Esophagus squamous epithelium (tissue), 5 donors: ENCODE data around the gene SLC22A3. TPM values are rescaled to one million over a fixed set of nuclear protein-coding genes. Genes with fewer than 3 reads are reported as not detected.

Source experiments
- DNase-seq: peaks from one replicate; lab custom pipeline; 2025; lab: John Stamatoyannopoulos, UW
- H3K27ac ChIP-seq, 4 donors: fragments of 200-600 bp; sonication (generic); one replicate each; pipeline ENCODE4 v1.5.1; 2016 to 2019; ENCODE audit warnings: mild to moderate bottlenecking in 1 of 4
- H3K27me3 ChIP-seq, 4 donors: fragments of 200-600 bp; sonication (generic); 1 replicate in 3 of 4; 2 replicates in 1 of 4; pipeline versions ENCODE4 v1.5.1 to v1.6.0; 2017 to 2021; ENCODE audit warnings: antibody characterized with exemption in 1 of 4
- H3K36me3 ChIP-seq, 3 donors: fragments of 200-600 bp; sonication (generic); one replicate each; pipeline ENCODE4 v1.5.1; 2016 to 2019
- H3K4me1 ChIP-seq, 3 donors: fragments of 200-600 bp; sonication (generic); one replicate each; pipeline ENCODE4 v1.5.1; 2017 to 2019
- H3K4me3 ChIP-seq, 4 donors: fragments of 200-600 bp; sonication (generic); 1 replicate in 3 of 4; 2 replicates in 1 of 4; pipeline ENCODE4 v1.5.1; 2016 to 2019; ENCODE audit warnings: mild to moderate bottlenecking in 2 of 4, moderate library complexity in 1 of 4
- H3K9me3 ChIP-seq, 3 donors: fragments of 200-600 bp; sonication (generic); one replicate each; pipeline ENCODE4 v1.5.1; 2016 to 2019
- POLR2A ChIP-seq, 4 donors: fragments of 450-650 bp; IDR thresholded peaks; one replicate each; pipeline ENCODE4 v1.6.1; 2017; ENCODE audit warnings: antibody characterized with exemption in 4 of 4, mild to moderate bottlenecking in 4 of 4, moderate library complexity in 3 of 4
- WGBS, 2 donors: methylation state at CpG; one replicate each; pipeline ENCODE4 v1.1.5; 2018; 5-methylcytosine and 5-hydroxymethylcytosine counted together
- intact Hi-C: fragments of 100-400 bp; cut with DNase I; formaldehyde crosslinking; loops from one replicate; pipeline ENCODE4 v1.15.0; 2022
- total RNA-seq, 4 donors: library from RNA; depleted of rRNA; stranded (reverse); fragments of >200 nt; gene quantifications; one replicate each; pipeline ENCODE4 v1.1.0, GENCODE V29; 2016
- TF ChIP-seq, protein P1 (sequence below), 6 experiments: fragments of 450-650 bp in 4 of 6; fragments of 200-600 bp in 2 of 6; sonication (generic) in 2 of 6; IDR thresholded peaks; one replicate each; pipeline ENCODE4 v1.5.1; 2016 to 2019; ENCODE audit warnings: antibody characterized with exemption in 6 of 6, mild to moderate bottlenecking in 4 of 6, moderate library complexity in 4 of 6
- donor health status: DM: yes; HTN: yes; CAD: no.

The SLC22A3 gene
- total RNA-seq, 4 donors from 2014 or later: 5.5 to 14.2 (median 12.0) TPM

GRCh38 chr6:160375561-160375949 lies 27.4 kb downstream of the SLC22A3 start:
- no peak for TF ChIP-seq POLR2A (IDR thresholded peaks at IDR 0.05)
- TF ChIP-seq, protein P1, sequence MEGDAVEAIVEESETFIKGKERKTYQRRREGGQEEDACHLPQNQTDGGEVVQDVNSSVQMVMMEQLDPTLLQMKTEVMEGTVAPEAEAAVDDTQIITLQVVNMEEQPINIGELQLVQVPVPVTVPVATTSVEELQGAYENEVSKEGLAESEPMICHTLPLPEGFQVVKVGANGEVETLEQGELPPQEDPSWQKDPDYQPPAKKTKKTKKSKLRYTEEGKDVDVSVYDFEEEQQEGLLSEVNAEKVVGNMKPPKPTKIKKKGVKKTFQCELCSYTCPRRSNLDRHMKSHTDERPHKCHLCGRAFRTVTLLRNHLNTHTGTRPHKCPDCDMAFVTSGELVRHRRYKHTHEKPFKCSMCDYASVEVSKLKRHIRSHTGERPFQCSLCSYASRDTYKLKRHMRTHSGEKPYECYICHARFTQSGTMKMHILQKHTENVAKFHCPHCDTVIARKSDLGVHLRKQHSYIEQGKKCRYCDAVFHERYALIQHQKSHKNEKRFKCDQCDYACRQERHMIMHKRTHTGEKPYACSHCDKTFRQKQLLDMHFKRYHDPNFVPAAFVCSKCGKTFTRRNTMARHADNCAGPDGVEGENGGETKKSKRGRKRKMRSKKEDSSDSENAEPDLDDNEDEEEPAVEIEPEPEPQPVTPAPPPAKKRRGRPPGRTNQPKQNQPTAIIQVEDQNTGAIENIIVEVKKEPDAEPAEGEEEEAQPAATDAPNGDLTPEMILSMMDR (IDR thresholded peaks at IDR 0.05): no peak
- DNase-seq: no peak
- no peaks in the 10 kb centered on the region for H3K27me3 ChIP-seq
- intact Hi-C loops: no loop called here
- H3K4me3 ChIP-seq: no peak overlapping the region
- no peak overlapping the region for H3K27ac ChIP-seq
- H3K9me3 ChIP-seq: peaks cover 0 to 4% (median 0%) of the 10 kb centered on the region in 3 donors
- 89 to 94% methylated on average over 2 of the region's 2 CpGs for WGBS, 2 donors
- H3K36me3 ChIP-seq: no peaks in the 10 kb centered on the region
- peaks cover 9 to 66% (median 26%) of the 10 kb centered on the region in 3 donors for H3K4me1 ChIP-seq

GRCh38 chr6:160376445-160376844 lies 28.3 kb downstream of the SLC22A3 start:
- TF ChIP-seq, protein P1 (IDR thresholded peaks at IDR 0.05): no peak
- TF ChIP-seq POLR2A (IDR thresholded peaks at IDR 0.05): no peak
- Histone ChIP-seq H3K27ac (peak overlapping the region in 1 of 4 donors; percentile 76), H3K9me3 (peaks cover 0 to 4% (median 0%) of the 10 kb centered on the region in 3 donors), H3K4me3 (no peak overlapping the region), H3K4me1 (peaks cover 13 to 71% (median 26%) of the 10 kb centered on the region in 3 donors), H3K27me3 (no peaks in the 10 kb centered on the region), H3K36me3 (no peaks in the 10 kb centered on the region)
- 72 to 94% methylated on average over 2 of the region's 2 CpGs for WGBS, 2 donors
- no peak for DNase-seq
- intact Hi-C loops: no loop called here

DNA sequence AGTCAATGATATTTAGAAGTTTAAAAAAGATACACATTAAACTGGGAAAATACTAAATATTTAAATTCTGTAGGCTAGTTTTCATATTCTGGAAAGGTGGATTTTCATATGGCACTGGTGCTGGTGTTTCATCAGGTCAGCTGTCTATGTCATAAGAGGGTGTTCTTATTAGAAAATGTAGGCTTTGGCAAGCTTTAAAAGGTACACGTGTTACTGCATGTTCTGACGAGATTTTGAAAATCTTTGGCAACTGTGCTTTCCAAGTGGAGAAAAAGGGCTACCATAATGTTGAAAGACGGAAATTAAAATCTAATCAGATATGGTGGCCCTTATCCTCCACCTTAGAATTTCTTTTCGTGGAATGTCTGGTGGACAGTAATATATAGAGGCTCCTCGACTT lies 30.0 kb downstream of the SLC22A3 start:
- peaks cover 0 to 10% (median 0%) of the 10 kb centered on the region in 3 donors for H3K9me3 ChIP-seq
- H3K36me3 ChIP-seq: no peaks in the 10 kb centered on the region
- TF ChIP-seq, protein P1 (IDR thresholded peaks at IDR 0.05): no peak
- no peak for TF ChIP-seq POLR2A (IDR thresholded peaks at IDR 0.05)

GRCh38 chr6:160378882-160379281 lies 30.7 kb downstream of the SLC22A3 start:
- WGBS, 2 donors: 60 to 71% methylated on average over 4 of the region's 4 CpGs
- TF ChIP-seq POLR2A (IDR thresholded peaks at IDR 0.05): no peak
- TF ChIP-seq, protein P1 (IDR thresholded peaks at IDR 0.05): no peak
- H3K27me3 ChIP-seq: no peaks in the 10 kb centered on the region
- peaks cover 13 to 68% (median 23%) of the 10 kb centered on the region in 3 donors for H3K4me1 ChIP-seq
- H3K9me3 ChIP-seq: peaks cover 0 to 6% (median 0%) of the 10 kb centered on the region in 3 donors
- H3K36me3 ChIP-seq: no peaks in the 10 kb centered on the region
- peak overlapping the region; percentile 59 to 76 (median 64) for H3K27ac ChIP-seq
- intact Hi-C loops: no loop called here
- DNase-seq: no peak
- H3K4me3 ChIP-seq: no peak overlapping the region

More for the DNA sequence above, 30.0 kb downstream of the SLC22A3 start:
- Histone ChIP-seq H3K4me3 (no peak overlapping the region), H3K27me3 (no peaks in the 10 kb centered on the region), H3K27ac (peak overlapping the region; percentile 59 to 76 (median 64)), H3K4me1 (peaks cover 13 to 72% (median 24%) of the 10 kb centered on the region in 3 donors)
- 28 to 63% methylated on average over 5 of the region's 5 CpGs for WGBS, 2 donors
- no peak for DNase-seq
- intact Hi-C loops: no loop called here

- TF ChIP-seq POLR2A (IDR thresholded peaks at IDR 0.05): no peak
- TF ChIP-seq, protein P1 (IDR thresholded peaks at IDR 0.05): no peak
- Histone ChIP-seq H3K9me3 (peaks cover 0 to 6% (median 0%) of the 10 kb centered on the region in 3 donors), H3K36me3 (no peaks in the 10 kb centered on the region), H3K27me3 (no peaks in the 10 kb centered on the region), H3K27ac (peak overlapping the region; percentile 59 to 76 (median 64)), H3K4me1 (peaks cover 13 to 68% (median 23%) of the 10 kb centered on the region in 3 donors), H3K4me3 (no peak overlapping the region)
- intact Hi-C loops: no loop called here
- no peak for DNase-seq
Observed at GRCh38 chr6:160379466-160379865, 31.3 kb downstream of the SLC22A3 start.
